Common myeloid progenitor, CD34-positive (primary cell): ENCODE measurements around the gene H3-3A.

Experiments used
- CTCF ChIA-PET: fragments of 350-600 bp; sonication (Branson Sonifier 250); formaldehyde crosslinking; loops from one replicate; lab custom pipeline; 2021; ENCODE audit warnings: antibody characterized with exemption; lab: Charles Lee
- POLR2A ChIA-PET: fragments of 350-600 bp; sonication (Branson Sonifier 250); formaldehyde crosslinking; loops from one replicate; lab custom pipeline; 2021; ENCODE audit warnings: antibody characterized with exemption; lab: Charles Lee
- DNase-seq, 3 donors: peaks; one replicate each; pipeline versions ENCODE4 v3.0.0 to v3.0.0-alpha.2; 2013
- H3K27ac ChIP-seq, 2 experiments: 1 replicate in 1 of 2; 2 replicates in 1 of 2; pipeline ENCODE4 v1.7.0; 2013; ENCODE audit warnings: inconsistent platforms in 2 of 2, low read length in 2 of 2, mild to moderate bottlenecking in 2 of 2, low read depth in 1 of 2, moderate library complexity in 1 of 2; ENCODE audit not compliant: severe bottlenecking in 2 of 2, insufficient read depth in 1 of 2, poor library complexity in 1 of 2
- H3K27me3 ChIP-seq, 5 experiments: replicated peaks in 2 of 5; 1 replicate in 3 of 5; 2 replicates in 2 of 5; pipeline versions ENCODE4 v1.6.1 to v1.7.0; 2013; ENCODE audit warnings: low read length in 4 of 5, mild to moderate bottlenecking in 2 of 5, moderate library complexity in 2 of 5, inconsistent platforms in 1 of 5; ENCODE audit not compliant: insufficient read depth in 5 of 5, control insufficient read depth in 4 of 5
- H3K36me3 ChIP-seq, 4 experiments: 1 replicate in 2 of 4; 2 replicates in 2 of 4; pipeline versions ENCODE4 v1.6.1 to v1.7.0; 2013; ENCODE audit warnings: low read length in 3 of 4, control low read depth in 1 of 4, mild to moderate bottlenecking in 1 of 4; ENCODE audit not compliant: control insufficient read depth in 4 of 4, insufficient read depth in 4 of 4
- H3K4me1 ChIP-seq, 4 experiments: 1 replicate in 3 of 4; 2 replicates in 1 of 4; pipeline versions ENCODE4 v1.6.1 to v1.7.1; 2013; ENCODE audit warnings: low read length in 3 of 4, mild to moderate bottlenecking in 3 of 4, control low read depth in 1 of 4, inconsistent platforms in 1 of 4, moderate library complexity in 1 of 4; ENCODE audit not compliant: control insufficient read depth in 4 of 4, insufficient read depth in 4 of 4; ENCODE audit errors: control extremely low read depth in 1 of 4
- H3K4me3 ChIP-seq, 7 experiments: 1 replicate in 4 of 7; 2 replicates in 3 of 7; pipeline versions ENCODE4 v1.5.1 to v1.7.0; 2013; ENCODE audit warnings: mild to moderate bottlenecking in 7 of 7, low read length in 6 of 7, moderate library complexity in 6 of 7, inconsistent platforms in 2 of 7, low read depth in 2 of 7, control low read depth in 1 of 7; ENCODE audit not compliant: insufficient read depth in 4 of 7, control insufficient read depth in 1 of 7; ENCODE audit errors: extremely low read depth in 1 of 7
- H3K9me3 ChIP-seq, 5 experiments: 1 replicate in 4 of 5; 2 replicates in 1 of 5; pipeline versions ENCODE4 v1.6.1 to v1.7.1; 2013; ENCODE audit warnings: low read length in 4 of 5, mild to moderate bottlenecking in 2 of 5, inconsistent platforms in 1 of 5, low read depth in 1 of 5, moderate library complexity in 1 of 5; ENCODE audit not compliant: control insufficient read depth in 4 of 5, insufficient read depth in 2 of 5; ENCODE audit errors: control extremely low read depth in 1 of 5
- WGBS: methylation state at CpG from one replicate; pipeline ENCODE4 v1.1.5; 2013; ENCODE audit not compliant: insufficient coverage; 5-methylcytosine and 5-hydroxymethylcytosine counted together

H3-3A gene

GRCh38 chr1:226026833-226027232 is 35.7 kb upstream of the H3-3A start:
- Histone ChIP-seq H3K27me3 (no peaks in the 10 kb centered on the region), H3K36me3 (no peaks in the 10 kb centered on the region), H3K4me3 (no peak overlapping the region), H3K9me3 (no peaks in the 10 kb centered on the region), H3K4me1 (peaks cover 2 to 21% (median 11%) of the 10 kb centered on the region in 4 experiments), H3K27ac (no peak overlapping the region)
- CTCF ChIA-PET, result interaction anchor here (1.0 to 1.6 kb wide), 3 partner anchors 19 to 23 kb away, joined by 3 to 6 read pairs (median 5); no protein-coding TSS in a partner anchor
- WGBS, result 73% methylated on average over 1 of the region's 2 CpGs
- no peak for DNase-seq
- POLR2A ChIA-PET, result interaction anchor here (1.0 kb wide), 1 partner anchor 34 kb away, joined by 5 read pairs; no protein-coding TSS in a partner anchor

DNA sequence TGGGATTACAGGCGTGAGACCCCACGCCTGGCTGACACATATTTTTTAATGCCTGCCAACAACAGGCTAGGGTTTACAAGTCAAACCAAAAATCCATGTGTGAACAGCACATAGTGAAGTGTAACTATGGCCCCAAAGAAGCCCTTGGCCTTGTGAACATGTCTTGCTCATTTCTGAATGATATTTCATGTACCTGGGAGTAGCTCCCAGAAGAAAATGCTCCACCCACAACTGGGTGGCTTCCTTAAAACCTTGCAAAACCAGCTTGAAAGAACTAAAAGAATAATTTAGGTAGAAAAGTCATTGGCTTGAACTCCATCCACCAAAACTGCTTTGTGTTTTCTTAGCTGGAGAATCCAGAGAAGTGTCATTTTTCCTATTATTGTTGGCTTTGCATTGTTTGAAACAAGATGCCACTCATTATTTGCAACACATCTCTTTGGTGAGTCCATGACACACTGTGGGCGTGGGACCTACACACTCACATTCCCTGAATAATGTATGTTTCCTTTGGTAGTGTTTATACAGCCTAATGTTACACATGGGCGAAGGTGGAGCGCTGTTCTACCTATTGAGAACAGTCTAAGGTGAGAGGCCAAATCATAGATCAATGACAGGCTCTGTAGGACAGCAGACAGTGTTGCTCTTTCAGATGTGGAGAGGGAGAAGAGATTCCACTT is 34.8 kb upstream of the H3-3A start:
- ChIA-PET POLR2A (interaction anchor here (0.9 to 1.0 kb wide), 2 partner anchors 28 to 33 kb away, joined by 3 to 5 read pairs; no protein-coding TSS in a partner anchor), CTCF (interaction anchor here (0.7 to 1.6 kb wide), 8 partner anchors 11 to 41 kb away, joined by 3 to 6 read pairs (median 4); no protein-coding TSS in a partner anchor)
- H3K27ac ChIP-seq, result no peak overlapping the region

DNA sequence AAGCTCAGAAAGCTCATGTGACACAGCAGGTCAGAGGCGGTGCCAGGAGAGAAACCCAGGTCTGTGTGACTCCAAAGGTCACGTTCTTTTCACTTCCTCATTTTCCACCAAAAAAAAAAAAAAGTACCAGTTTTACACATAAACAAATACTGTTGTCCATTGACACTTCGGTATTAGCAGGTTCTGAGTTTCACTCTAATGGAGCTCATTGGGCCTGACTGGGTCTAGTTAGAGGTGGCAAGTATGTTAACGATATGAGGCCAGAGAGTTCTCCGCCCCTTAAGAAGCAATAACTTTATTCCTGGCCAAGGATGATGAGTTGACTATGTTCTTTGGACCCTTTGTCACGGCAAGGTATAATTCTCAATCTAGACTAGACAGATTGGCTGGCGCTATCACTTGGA is 33.4 kb upstream of the H3-3A start:
- Histone ChIP-seq H3K4me3 (no peak overlapping the region), H3K4me1 (peaks cover 9 to 38% (median 23%) of the 10 kb centered on the region in 4 experiments), H3K36me3 (no peaks in the 10 kb centered on the region), H3K27me3 (no peaks in the 10 kb centered on the region), H3K27ac (peak overlapping the region in 1 of 2 experiments; percentile 6), H3K9me3 (no peaks in the 10 kb centered on the region)
- WGBS, result 95% methylated on average over 3 of the region's 7 CpGs
- peak; percentile 61 to 86 (median 82) for DNase-seq
- ChIA-PET CTCF (interaction anchor here (0.7 to 1.6 kb wide), 7 partner anchors 9 to 43 kb away, joined by 3 to 6 read pairs (median 5); no protein-coding TSS in a partner anchor), POLR2A (interaction anchor here (1.4 kb wide), 1 partner anchor 33 kb away, joined by 4 read pairs; the partner anchor contains the start of gene H3-3A)

More for the DNA sequence above, 34.8 kb upstream of the H3-3A start:
- H3K4me1 ChIP-seq, result peaks cover 2 to 25% (median 12%) of the 10 kb centered on the region in 4 experiments
- 100% methylated on average over 3 of the region's 5 CpGs for WGBS
- H3K4me3 ChIP-seq, result no peak overlapping the region
- no peaks in the 10 kb centered on the region for H3K36me3 ChIP-seq
- H3K27me3 ChIP-seq, result no peaks in the 10 kb centered on the region
- H3K9me3 ChIP-seq, result no peaks in the 10 kb centered on the region
- DNase-seq, result no peak

- no peak for DNase-seq
- POLR2A ChIA-PET, result interaction anchor here (1.2 to 1.4 kb wide), 2 partner anchors 24 to 32 kb away, joined by 4 read pairs; partner anchors contain the start of gene H3-3A
- Histone ChIP-seq H3K36me3 (no peaks in the 10 kb centered on the region), H3K27me3 (no peaks in the 10 kb centered on the region), H3K27ac (peak overlapping the region in 1 of 2 experiments; percentile 6), H3K9me3 (no peaks in the 10 kb centered on the region), H3K4me1 (peaks cover 12 to 44% (median 26%) of the 10 kb centered on the region in 4 experiments), H3K4me3 (no peak overlapping the region)
- WGBS, result 100% methylated on average over 3 of the region's 7 CpGs
- CTCF ChIA-PET, result interaction anchor here (1.1 to 1.6 kb wide), 5 partner anchors 10 to 43 kb away, joined by 4 to 6 read pairs (median 5); no protein-coding TSS in a partner anchor
These were observed 32.8 kb upstream of the H3-3A start for GRCh38 chr1:226029568-226030225.

DNA sequence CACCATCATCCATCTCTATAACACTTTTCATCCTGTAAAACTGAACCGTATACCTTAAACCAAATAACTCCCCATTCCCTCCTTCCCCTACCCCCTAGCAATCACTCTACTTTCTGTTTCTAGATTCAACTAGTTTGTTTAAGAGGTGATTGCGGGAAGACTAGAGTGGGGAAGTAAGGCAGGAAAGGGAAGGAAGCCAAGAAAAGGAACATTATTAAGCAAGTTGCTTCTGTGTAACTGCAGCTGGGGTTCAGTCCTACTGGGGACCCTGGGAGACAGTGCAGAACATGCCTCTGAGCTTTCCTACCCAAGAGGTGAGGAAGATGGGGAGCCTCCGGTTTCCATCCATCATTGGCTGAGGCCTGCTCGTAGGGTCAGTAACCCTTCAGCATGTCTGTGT is 28.9 kb upstream of the H3-3A start:
- no peaks in the 10 kb centered on the region for H3K9me3 ChIP-seq
- peak overlapping the region in 3 of 7 experiments; percentile 2 to 43 (median 30) for H3K4me3 ChIP-seq
- H3K27me3 ChIP-seq, result no peaks in the 10 kb centered on the region
- no peaks in the 10 kb centered on the region for H3K36me3 ChIP-seq
- 41% methylated on average over 3 of the region's 4 CpGs for WGBS
- CTCF ChIA-PET, result interaction anchor here (1.2 to 4.3 kb wide), 9 partner anchors 12 to 37 kb away, joined by 3 to 31 read pairs (median 7); no protein-coding TSS in a partner anchor
- DNase-seq, result peak; percentile 36 to 55 (median 55)
- POLR2A ChIA-PET, result interaction anchor here (0.9 to 2.1 kb wide), 3 partner anchors 8 to 34 kb away, joined by 3 to 22 read pairs (median 7); partner anchors contain the start of genes H3-3A and SDE2
- no peak overlapping the region for H3K27ac ChIP-seq
- H3K4me1 ChIP-seq, result peaks cover 20 to 56% (median 31%) of the 10 kb centered on the region in 4 experiments

DNA sequence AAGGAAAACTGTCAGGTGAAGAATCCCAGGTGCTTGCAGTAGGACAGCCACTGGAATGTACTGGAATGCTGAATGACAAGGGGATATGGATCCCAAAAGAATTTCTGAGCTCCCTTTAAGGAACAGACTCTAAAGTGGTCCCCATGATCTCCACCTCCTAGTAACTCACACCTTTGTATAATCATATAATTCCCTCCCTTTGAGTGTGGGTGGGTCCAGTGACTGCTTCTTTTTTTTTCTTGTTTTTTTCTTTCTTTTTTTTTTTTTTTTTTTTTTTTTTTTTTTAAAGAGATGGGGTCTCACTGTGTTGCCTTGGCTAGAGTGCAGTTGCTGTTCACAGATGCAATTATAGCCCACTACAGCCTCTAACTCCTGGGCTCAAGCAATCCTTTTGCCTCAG is 28.5 kb upstream of the H3-3A start:
- Histone ChIP-seq H3K27ac (peak overlapping the region in 1 of 2 experiments; percentile 51), H3K36me3 (no peaks in the 10 kb centered on the region), H3K27me3 (no peaks in the 10 kb centered on the region), H3K4me1 (peaks cover 19 to 52% (median 29%) of the 10 kb centered on the region in 4 experiments), H3K4me3 (peak overlapping the region in 4 of 7 experiments; percentile 2 to 43 (median 22)), H3K9me3 (no peaks in the 10 kb centered on the region)
- DNase-seq, result no peak
- POLR2A ChIA-PET, result interaction anchor here (0.6 to 2.1 kb wide), 5 partner anchors 9 to 341 kb away, joined by 3 to 22 read pairs (median 7); partner anchors contain the start of genes H3-3A and SDE2
- CTCF ChIA-PET, result interaction anchor here (1.2 to 4.3 kb wide), 9 partner anchors 12 to 37 kb away, joined by 3 to 31 read pairs (median 7); no protein-coding TSS in a partner anchor
